Putamen (tissue), 1 donor: ENCODE data around the gene LRRC75A.
A peak's percentile ranks its signal among the peaks of the same experiment; 100 is the strongest.
"Not testable (repeated sequence)": the region's sequence is repeated elsewhere in the genome, so short reads cannot be mapped to it uniquely, and the experiment has no call there.

Source experiments
- DNase-seq: peaks from one replicate; pipeline ENCODE4 v3.0.0-alpha.2; 2016; ENCODE audit warnings: low spot score

LRRC75A gene

GRCh38 chr17:16491703-16492612 is at the start of gene LRRC75A:
TSS of gene LRRC75A (minus strand) at chr17:16492193. CDS start at chr17:16491990, 203 bp downstream.
- peak; percentile 47 for DNase-seq

DNA sequence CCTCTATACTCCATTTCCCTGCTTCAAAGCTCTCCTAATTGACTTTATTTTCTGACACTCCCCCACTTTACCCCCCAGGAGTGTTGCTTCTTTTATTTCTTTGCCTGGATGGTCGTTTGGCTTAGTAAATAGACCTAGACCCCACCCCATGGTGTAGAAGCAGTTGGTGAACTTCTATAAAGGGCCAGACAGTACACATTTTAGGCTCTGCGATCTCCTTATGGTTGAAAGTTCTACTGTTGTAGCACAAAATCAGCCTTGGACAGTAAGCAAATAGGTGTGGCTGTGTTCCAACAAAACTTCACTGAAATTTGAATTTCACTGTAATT is 45.1 kb upstream of the LRRC75A start:
- DNase-seq, result no peak

- no peak for DNase-seq
These were observed 42.2 kb upstream of the LRRC75A start for GRCh38 chr17:16534236-16534635.

DNA sequence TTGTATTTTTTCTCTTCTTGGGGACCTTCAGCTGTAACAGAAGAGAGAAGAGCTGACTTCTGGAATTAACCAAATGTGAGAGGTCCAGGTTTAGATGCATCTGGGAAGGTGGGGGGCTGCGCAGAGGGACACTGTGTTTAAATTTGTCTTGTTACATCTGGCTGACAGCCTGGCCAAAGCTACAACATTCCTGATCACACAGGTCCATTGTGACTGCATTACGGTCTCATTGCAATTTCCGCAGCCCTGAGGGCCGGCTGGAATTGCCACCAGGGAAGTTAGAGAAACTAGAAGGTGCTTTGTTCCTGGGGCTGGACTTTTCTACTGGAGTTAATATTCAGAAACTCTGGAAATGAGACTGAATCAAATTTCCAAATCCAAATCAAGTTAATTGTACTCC is 37.9 kb upstream of the LRRC75A start:
- no peak for DNase-seq

DNA sequence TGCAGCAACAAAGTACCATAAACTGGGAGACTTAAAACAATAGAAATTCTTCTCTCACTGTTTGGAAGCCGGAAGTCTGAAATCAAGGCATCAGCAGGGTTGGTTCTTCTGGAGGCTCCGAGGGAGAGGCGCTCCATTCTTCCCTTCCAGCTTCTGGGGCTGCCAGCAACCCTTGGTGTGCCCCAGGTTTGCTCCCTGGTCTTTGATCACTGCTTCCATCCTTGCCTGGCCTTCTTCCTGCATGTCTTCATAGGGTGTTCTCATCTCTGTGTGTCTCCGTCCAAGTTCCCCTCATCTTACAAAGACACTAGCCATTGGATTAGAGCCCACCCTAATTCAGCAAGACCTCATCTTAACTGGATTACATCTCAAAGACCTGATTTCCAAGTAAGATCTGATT is 35.3 kb upstream of the LRRC75A start:
- DNase-seq, result no peak

DNA sequence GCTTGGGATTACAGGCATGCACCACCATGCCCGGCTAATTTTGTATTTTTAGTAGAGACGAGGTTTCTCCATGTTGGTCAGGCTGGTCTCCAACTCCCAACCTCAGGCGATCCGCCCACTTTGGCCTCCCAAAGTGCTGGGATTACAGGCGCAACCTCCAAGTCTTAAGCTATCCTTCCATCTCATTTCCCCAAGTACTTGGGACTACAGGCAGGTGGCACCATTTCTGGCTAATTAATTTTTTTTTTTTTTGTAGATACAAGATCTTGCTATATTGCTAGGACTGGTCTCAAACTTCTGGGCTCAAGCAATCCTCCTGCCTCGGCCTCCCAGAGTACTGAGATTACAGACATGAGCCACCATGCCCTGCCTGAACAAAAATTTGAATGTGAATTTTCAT is 33.6 kb upstream of the LRRC75A start:
- DNase-seq, result not testable (repeated sequence)

DNA sequence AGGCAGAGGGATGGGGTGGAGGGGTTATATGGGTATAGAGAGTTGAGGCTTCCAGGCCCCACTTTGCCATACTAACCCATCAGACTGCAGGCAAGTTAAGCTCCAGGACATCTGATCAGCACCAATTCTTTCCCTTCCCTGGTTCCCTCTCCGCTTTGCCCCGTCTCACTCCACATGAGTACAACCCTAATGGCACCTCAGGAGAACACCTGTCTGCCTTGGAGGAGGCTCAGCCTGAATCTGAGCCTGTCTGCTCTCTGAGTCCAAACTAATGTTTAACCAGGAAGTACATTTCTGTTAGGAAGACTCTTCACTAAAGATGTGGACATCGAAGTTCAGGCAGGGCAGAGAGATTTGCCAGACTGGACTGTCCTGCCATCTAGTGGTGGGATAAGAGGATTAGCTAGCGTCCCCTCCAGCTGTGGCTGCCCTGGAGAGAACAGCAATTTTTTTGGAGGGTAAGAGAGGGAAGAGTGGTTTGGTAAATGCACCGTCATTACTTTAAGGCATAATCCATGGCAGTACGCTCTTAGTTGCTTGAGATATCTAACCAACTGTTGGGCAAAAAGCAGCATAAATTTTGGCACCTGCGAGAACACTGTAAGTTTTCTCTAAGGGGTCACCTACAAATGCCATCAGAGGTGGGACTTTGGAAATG is 29.2 kb upstream of the LRRC75A start:
- DNase-seq, result peak; percentile 77

- DNase-seq, result no peak
These were observed 27.0 kb upstream of the LRRC75A start for GRCh38 chr17:16519021-16519420.

DNA sequence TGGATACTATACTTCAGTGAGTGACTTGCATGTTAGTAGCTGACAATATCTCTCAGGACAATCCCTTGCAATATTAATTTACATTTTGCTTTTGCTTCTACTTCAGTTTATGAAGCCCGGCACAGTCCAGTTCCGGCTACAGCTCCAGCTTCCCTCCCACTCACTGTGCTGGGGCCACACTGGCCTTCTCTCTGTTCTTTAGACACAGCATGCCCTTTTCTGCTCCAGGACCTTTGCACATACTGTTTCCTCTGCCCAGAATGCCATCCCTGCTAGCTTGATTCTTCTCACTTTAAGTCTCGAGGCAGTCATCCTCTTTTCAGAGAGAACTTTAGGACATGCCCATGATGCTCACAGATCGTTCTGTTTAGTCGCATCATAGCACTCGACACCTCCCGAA is 25.5 kb upstream of the LRRC75A start:
- DNase-seq, result no peak

DNA sequence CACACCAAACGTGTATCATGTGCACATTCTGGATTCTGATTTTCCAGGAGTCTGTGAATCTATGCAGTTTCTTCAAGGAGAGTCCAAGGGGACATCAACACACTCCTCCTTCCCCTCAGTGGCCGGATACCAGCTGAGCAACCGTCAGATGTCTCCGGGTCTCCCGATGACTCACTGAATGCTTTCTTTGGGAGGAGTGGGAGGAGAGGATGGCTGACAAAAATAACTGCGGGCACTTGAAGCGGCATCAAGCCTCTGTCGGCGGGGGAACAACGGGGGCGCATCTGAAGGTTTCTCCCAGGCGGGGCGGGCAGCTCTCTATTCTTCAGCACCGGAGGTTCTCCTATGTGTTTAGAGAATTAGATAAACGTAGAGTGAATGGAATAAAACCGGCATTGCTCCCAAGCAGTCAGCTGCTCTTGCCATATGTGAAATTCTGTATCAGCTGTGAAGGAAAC is 24.6 kb upstream of the LRRC75A start:
- DNase-seq, result peak; percentile 70

- no peak for DNase-seq
These were observed 23.9 kb upstream of the LRRC75A start for GRCh38 chr17:16515933-16516332.

DNA sequence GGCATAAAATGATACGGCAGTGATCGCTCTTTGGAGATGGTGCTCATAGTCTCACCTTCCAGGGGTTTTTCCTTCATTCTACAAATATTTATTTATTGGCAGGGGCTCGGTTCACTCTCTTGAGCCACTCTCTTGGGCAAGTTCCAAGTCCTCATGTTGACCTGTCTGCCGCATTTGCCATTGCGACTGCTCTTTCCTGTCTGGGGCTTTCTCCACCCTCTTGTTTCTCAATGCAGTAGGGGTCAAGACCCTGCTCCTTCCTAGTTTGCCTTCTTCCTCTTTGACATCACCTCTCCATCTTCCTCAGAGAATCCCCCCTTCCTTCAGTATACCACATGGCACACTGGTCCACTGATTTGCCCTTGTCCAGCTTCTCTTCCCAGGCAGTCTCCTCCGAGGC is 21.9 kb upstream of the LRRC75A start:
- no peak for DNase-seq

- DNase-seq, result no peak
These were observed 20.0 kb upstream of the LRRC75A start for GRCh38 chr17:16512011-16512410.

DNA sequence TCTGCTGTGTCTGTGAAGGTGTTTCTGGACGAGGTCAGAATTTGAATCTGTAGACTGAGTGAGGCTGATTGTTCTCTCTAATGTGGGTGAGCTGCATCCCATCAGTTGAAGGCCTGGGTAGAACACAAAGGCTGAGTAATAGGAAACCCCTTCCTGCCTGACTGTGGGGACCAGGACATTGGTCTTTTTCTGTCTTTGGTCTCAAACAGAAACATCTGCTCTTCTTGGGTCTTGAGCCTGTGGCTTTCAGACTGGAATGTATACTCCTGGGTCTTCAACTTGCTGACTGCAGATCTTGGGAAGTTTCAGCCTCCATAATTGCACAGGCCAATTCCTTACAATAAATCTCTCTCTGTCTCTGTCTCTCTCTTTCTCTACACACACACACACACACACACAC is 19.6 kb upstream of the LRRC75A start:
- DNase-seq, result no peak

GRCh38 chr17:16507918-16508533 is 16.0 kb upstream of the LRRC75A start:
- DNase-seq, result no peak

DNA sequence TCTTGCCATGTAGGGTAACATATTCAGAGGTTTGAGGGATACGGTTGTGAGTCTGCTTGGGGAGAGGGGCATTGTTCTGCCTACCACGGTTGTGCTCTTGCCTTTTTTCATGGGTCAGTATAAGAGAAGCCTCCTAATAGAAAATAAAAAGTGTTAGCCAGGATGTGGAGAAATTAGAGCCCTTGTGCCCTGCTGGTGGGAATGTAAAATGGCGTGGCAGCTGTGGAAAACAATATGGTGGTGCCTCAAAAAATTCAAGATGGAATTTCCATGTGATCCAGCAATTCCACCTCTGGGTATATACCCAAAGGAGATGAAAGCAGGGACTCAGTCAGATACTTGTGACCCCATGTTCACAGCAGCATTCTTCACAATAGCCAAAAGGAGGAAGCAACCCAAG is 14.2 kb upstream of the LRRC75A start:
- DNase-seq, result no peak

- DNase-seq, result no peak
These were observed 13.0 kb upstream of the LRRC75A start for GRCh38 chr17:16504984-16505383.

DNA sequence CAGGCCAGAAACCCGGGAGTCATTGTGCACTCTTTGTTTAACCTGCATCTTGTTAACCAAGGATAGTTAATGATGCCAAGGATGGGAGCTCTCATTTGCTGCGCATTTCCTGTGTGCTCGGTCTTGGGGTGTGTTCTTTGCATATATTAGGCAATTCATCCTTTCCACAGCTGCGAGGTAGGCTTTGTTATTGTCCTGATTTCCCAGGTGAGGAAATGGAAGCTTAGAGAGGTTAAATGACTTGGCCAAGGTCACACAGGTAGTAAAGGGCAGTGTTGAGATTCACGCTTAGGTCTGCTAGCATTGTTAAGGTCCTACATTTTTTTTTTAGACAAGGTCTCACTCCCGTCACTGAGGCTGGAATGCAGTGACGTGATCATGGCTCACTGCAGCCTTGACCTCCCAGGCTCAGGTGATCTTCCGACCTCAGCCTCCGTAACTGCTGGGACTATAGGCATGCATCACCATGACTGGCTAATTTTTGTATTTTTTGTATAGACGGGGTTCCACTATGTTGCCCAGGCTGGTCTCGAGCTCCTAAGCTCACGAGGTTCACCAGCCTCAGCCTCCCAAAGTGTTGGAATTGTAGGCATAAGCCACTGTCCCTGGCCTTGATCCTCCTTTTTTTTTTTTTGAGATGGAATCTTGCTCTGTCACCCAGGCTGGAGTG is 5.0 kb upstream of the LRRC75A start:
- DNase-seq, result no peak

GRCh38 chr17:16495980-16496819 is 4.2 kb upstream of the LRRC75A start:
- no peak for DNase-seq

GRCh38 chr17:16495561-16495960 is 3.6 kb upstream of the LRRC75A start:
- DNase-seq, result no peak

- no peak for DNase-seq
These were observed 2.1 kb upstream of the LRRC75A start for GRCh38 chr17:16494059-16494458.
